GM13976 (cell line): ENCODE results near the gene ABCA9.
A peak's percentile ranks its signal among the peaks of the same experiment; 100 is the strongest.
"Not testable (repeated sequence)": the region's sequence is repeated elsewhere in the genome, so short reads cannot be mapped to it uniquely, and the experiment has no call there.

ENCODE experiments used
- DNase-seq: peaks from one replicate; pipeline ENCODE4 v3.0.0; 2012; ENCODE audit warnings: low spot score
- CTCF ChIP-seq: IDR thresholded peaks from 2 replicates; pipeline ENCODE4 v1.5.1; 2012; ENCODE audit warnings: borderline replicate concordance, mild to moderate bottlenecking; ENCODE audit not compliant: insufficient read depth; ENCODE audit errors: extremely low read depth, missing control alignments, control extremely low read depth
- in situ Hi-C: fragments of 300-500 bp; cut with MboI; formaldehyde crosslinking; loops from one replicate; pipeline ENCODE4 v1.12.0; 2022; ENCODE audit warnings: low sequenced_read_pairs, mixed read lengths, inconsistent platforms; ENCODE audit not compliant: unreplicated experiment

ABCA9 gene

GRCh38 chr17:68973098-68973846, 87.5 kb downstream of the ABCA9 start:
- in situ Hi-C loops, result no loop called here
- no peak for TF ChIP-seq CTCF
- no peak for DNase-seq

DNA sequence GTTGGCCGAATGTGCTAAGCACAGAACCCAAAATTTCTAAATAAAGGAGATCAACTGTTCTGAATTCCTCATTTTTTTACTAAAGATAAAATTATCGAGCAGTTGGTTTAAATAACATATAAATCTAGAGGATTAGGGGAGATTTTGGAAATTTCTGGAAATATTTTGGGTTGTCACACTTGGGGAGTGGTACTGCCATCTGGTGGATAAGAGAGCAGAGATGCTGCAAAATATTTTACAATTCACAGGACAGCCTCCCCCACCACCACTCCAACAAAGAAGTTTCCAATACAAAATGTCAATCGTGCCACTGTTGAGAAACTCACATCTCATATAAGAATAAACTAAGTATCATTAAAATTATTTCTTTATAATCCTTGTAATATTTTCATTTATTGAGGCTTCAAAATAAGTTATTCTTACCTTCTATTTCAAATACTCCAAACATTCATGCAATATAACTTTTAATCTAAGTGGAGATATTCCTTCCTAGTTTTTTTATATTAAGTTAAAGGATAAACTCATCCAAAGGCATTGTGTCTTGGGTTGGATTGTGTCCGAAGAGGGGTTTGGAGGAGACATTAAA, 88.5 kb downstream of the ABCA9 start:
- TF ChIP-seq CTCF, result peak; percentile 32
- DNase-seq, result peak; percentile 30
- in situ Hi-C loops, result no loop called here

DNA sequence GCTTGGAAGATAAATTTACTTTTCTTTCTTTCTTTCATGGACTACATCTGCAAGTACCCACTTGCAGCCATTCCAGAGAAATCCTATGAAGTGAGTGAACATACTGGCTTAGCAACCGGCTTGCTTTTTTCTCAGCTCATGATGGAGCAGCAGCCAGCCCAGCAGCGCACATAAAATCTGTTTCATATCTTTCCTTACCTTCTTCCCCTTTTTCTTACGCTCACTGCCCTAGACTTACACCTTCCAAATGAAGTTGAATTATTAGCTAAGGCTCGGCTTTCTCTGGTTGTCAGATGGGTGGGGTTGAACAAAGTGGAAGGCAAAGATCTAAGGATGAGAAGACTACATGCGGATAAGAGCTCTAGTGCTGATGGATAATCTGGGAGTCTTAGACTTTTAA, 91.6 kb downstream of the ABCA9 start:
- TF ChIP-seq CTCF, result no peak
- DNase-seq, result no peak
- in situ Hi-C loops, result no loop called here

- in situ Hi-C loops, result no loop called here
- no peak for TF ChIP-seq CTCF
- DNase-seq, result no peak
Measured at GRCh38 chr17:68963958-68964357, 96.8 kb downstream of the ABCA9 start.

DNA sequence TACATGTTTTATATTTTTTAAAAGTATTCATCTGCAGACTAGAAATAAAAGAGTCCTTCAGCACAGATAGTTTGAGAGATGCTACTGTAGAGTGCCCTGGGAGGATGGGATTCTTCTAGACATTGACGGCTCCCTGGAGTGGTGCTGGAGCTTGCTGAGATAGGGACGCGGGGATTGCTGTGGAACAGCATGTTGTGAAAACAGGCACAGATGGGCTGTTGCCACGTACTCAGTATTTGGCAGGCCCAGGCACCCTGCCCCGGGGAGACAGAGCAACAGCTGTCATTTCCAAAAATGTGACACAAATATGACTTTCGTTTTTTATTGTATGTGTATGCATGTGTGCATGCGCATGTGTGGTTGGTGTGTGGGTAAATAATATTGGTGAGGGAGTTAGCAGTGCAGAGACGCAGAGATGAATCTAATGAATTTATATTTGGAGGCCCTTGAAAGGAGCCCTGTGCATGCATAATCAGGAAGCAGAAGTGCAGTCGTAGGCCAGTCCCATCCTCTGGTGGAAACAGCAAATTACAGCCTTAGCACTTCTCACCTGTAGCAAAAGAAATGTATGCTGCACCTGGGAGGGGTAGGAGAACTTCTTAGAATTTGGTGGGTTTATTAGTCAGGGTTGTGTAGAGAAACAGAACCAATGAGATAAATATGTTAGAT, 99.4 kb downstream of the ABCA9 start:
- in situ Hi-C loops, result no loop called here
- TF ChIP-seq CTCF, result no peak
- DNase-seq, result no peak

DNA sequence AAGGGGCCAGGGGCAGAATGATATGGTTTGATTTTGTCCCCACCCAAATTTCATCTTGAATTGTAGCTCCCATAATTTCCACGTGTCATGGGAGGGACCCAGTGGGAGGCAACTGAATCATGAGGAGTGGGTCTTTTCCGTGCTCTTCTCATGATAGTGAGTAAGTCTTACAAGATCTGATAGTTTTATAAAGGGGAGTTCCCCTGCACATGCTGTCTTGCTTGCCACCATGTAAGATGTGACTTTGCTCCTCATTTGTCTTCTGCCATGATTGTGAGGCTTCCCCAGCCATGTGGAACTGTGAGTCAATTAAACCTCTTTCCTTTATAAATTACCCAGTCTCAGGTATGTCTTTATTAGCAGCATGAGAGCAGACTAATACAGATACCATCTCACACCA, 101.6 kb downstream of the ABCA9 start:
- DNase-seq, in situ Hi-C loops: not testable (repeated sequence)

DNA sequence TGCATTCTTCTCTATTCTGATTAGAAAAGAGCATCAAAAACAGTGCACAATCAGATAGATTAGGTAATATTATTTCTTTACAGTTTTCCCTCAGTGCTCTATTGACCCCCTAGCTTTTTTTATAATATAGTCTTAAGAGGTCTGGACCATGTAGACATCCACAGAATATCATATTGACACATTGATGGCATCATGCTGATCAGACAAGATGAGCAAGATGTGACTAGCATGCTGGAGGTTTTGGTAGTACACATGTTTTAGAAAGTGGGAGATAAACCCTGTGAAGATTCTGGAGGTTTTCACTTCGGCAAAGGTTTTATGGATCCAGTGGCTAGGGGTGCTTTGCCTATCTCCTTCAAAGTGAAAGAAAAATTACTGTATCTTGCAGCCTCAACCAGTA, 102.8 kb downstream of the ABCA9 start:
- no peak for TF ChIP-seq CTCF
- in situ Hi-C loops, result no loop called here
- DNase-seq, result no peak
